NB4 (cell line): ENCODE data around the gene PTPMT1.

ENCODE experiments used
- MYC ChIP-seq: IDR thresholded peaks from 2 replicates; pipeline ENCODE4 v1.6.1; 2011; ENCODE audit warnings: low read depth, low read length
- POLR2A ChIP-seq: IDR thresholded peaks from 2 replicates; pipeline ENCODE4 v1.6.1; 2011; ENCODE audit warnings: mild to moderate bottlenecking; ENCODE audit not compliant: insufficient read length; ENCODE audit errors: extremely low read depth
- TF ChIP-seq, protein P1 (sequence below): IDR thresholded peaks from one replicate; pipeline ENCODE4 v1.5.1; 2012; ENCODE audit warnings: low read depth, low read length
- TF ChIP-seq, protein P2 (sequence below): IDR thresholded peaks from 2 replicates; pipeline ENCODE4 v1.6.1; 2011; ENCODE audit warnings: low read depth, low read length

DNA sequence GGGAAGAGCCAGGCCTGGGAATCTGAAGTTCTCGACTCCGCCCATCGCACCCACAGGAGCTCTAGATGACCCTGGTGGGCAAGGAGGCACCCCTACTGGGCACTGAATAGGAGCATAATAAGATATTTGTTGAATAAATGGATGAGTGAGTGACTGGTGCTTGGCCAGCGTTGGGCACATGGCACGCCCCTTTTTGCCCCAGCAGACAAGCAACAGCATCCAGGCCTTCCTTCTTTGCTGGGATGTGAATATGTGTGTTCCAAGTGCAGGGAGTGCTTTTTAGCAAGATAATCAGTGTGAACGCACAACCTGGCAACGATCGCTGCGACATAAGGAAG is 12.0 kb upstream of the PTPMT1 start:
- TF ChIP-seq, protein P1, sequence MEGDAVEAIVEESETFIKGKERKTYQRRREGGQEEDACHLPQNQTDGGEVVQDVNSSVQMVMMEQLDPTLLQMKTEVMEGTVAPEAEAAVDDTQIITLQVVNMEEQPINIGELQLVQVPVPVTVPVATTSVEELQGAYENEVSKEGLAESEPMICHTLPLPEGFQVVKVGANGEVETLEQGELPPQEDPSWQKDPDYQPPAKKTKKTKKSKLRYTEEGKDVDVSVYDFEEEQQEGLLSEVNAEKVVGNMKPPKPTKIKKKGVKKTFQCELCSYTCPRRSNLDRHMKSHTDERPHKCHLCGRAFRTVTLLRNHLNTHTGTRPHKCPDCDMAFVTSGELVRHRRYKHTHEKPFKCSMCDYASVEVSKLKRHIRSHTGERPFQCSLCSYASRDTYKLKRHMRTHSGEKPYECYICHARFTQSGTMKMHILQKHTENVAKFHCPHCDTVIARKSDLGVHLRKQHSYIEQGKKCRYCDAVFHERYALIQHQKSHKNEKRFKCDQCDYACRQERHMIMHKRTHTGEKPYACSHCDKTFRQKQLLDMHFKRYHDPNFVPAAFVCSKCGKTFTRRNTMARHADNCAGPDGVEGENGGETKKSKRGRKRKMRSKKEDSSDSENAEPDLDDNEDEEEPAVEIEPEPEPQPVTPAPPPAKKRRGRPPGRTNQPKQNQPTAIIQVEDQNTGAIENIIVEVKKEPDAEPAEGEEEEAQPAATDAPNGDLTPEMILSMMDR: no peak
- TF ChIP-seq POLR2A: no peak
- TF ChIP-seq, protein P2, sequence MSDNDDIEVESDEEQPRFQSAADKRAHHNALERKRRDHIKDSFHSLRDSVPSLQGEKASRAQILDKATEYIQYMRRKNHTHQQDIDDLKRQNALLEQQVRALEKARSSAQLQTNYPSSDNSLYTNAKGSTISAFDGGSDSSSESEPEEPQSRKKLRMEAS: no peak
- no peak for TF ChIP-seq MYC
